PFSK-1 (cell line): ENCODE results near the gene SLC43A2.

ENCODE experiments used
- POLR2AphosphoS5 ChIP-seq: IDR thresholded peaks from 2 replicates; pipeline ENCODE4 v1.6.1; 2012; ENCODE audit warnings: low read depth, mild to moderate bottlenecking, control low read depth, low read length, moderate library complexity
- SIN3A ChIP-seq: IDR thresholded peaks from 2 replicates; pipeline ENCODE4 v1.6.1; 2012; ENCODE audit warnings: mild to moderate bottlenecking, low read length, moderate library complexity, borderline replicate concordance; ENCODE audit not compliant: insufficient read depth
- TAF1 ChIP-seq: IDR thresholded peaks from 2 replicates; pipeline ENCODE4 v1.6.1; 2012; ENCODE audit warnings: low read length, control low read depth, borderline replicate concordance; ENCODE audit not compliant: insufficient read depth
- TF ChIP-seq, protein P1 (sequence below), 2 experiments: IDR thresholded peaks; 2 replicates each; pipeline versions ENCODE4 v1.6.1 to v1.8.0; 2011 to 2012; ENCODE audit warnings: low read depth in 2 of 2, low read length in 2 of 2, control low read depth in 1 of 2, inconsistent platforms in 1 of 2, mild to moderate bottlenecking in 1 of 2, moderate library complexity in 1 of 2; ENCODE audit not compliant: insufficient read depth in 1 of 2

DNA sequence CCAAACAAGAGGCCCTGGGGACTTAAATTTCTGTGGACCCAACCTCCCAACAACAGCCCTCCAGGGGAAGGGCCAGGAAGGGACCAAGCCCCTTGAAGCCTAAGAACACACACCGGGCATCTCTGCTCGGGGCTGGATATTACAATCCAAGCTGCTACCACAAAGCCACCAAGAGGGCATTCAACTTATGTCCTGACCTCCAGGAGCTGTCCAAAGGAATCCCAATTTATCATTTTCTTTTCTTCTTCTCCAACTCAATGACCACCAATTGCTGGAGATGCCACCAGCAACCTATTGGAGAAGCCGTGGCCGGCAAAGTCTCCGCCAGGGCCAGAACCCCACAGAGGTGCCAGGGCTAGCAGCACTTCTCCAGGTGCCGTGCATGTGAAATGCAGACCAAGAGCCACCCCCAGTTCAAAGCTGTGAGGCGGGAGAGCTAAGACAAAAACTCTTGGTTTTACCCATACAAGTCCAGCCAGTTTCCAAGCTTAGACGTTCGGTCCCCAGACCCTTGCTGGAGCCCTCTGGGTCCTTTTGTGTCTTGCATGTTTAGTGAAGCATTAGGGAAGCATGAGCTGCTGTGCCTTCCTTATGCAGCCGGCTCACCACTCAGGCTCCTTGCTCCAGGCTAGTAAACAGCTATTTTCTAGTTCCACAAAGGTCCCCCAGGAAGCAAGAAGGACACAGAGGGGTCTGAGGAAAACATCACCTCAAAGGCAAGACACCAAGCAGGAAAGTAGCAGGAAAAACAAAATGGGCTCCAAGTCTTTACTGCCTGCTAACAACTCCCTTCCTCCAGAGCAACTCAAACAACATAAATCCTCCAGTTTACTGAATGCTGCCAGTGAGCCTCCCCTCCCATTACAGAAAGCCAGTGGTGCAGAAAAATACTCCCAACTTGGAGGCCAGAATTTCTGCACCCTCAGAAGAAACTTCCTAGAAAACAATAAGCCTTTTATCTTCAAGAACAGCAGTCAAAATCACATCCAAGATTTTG is 69.3 kb downstream of the SLC43A2 start:
- TF ChIP-seq, protein P1, sequence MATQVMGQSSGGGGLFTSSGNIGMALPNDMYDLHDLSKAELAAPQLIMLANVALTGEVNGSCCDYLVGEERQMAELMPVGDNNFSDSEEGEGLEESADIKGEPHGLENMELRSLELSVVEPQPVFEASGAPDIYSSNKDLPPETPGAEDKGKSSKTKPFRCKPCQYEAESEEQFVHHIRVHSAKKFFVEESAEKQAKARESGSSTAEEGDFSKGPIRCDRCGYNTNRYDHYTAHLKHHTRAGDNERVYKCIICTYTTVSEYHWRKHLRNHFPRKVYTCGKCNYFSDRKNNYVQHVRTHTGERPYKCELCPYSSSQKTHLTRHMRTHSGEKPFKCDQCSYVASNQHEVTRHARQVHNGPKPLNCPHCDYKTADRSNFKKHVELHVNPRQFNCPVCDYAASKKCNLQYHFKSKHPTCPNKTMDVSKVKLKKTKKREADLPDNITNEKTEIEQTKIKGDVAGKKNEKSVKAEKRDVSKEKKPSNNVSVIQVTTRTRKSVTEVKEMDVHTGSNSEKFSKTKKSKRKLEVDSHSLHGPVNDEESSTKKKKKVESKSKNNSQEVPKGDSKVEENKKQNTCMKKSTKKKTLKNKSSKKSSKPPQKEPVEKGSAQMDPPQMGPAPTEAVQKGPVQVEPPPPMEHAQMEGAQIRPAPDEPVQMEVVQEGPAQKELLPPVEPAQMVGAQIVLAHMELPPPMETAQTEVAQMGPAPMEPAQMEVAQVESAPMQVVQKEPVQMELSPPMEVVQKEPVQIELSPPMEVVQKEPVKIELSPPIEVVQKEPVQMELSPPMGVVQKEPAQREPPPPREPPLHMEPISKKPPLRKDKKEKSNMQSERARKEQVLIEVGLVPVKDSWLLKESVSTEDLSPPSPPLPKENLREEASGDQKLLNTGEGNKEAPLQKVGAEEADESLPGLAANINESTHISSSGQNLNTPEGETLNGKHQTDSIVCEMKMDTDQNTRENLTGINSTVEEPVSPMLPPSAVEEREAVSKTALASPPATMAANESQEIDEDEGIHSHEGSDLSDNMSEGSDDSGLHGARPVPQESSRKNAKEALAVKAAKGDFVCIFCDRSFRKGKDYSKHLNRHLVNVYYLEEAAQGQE (IDR thresholded peaks at IDR 0.05; ENCODE audit: insufficient read depth in 1 of 2, low read depth in 2 of 2, low read length in 2 of 2): 0 out of 4 replicates have a peak, but pooled peaks of 1 of the 2 experiments have one; percentile 27
- TF ChIP-seq POLR2AphosphoS5: no peak
- TF ChIP-seq TAF1: no peak
- no peak for TF ChIP-seq SIN3A
